GM12865 (cell line): ENCODE data around the gene ETV6.

ENCODE experiments used
- DNase-seq: peaks from one replicate; pipeline ENCODE4 v3.0.0; 2010; ENCODE audit warnings: low read depth
- H3K4me3 ChIP-seq: 2 replicates; pipeline ENCODE4 v1.5.1; 2011; ENCODE audit warnings: mild to moderate bottlenecking, low read depth, low read length, control low read depth
- CTCF ChIP-seq: IDR thresholded peaks from 2 replicates; pipeline ENCODE4 v1.5.1; 2011; ENCODE audit warnings: low read length, control low read depth, low read depth, inconsistent platforms; ENCODE audit not compliant: insufficient read depth; ENCODE audit errors: missing control alignments

ETV6 gene

GRCh38 chr12:11838403-11838802 is 188.9 kb downstream of the ETV6 start:
- no peak for DNase-seq
- no peak overlapping the region for H3K4me3 ChIP-seq
- no peak for TF ChIP-seq CTCF

- no peak for TF ChIP-seq CTCF
- no peak overlapping the region for H3K4me3 ChIP-seq
- no peak for DNase-seq
These were observed 189.7 kb downstream of the ETV6 start for GRCh38 chr12:11839091-11839641.

- TF ChIP-seq CTCF = no peak
- DNase-seq = no peak
- H3K4me3 ChIP-seq = no peak overlapping the region
These were observed 190.9 kb downstream of the ETV6 start for GRCh38 chr12:11840366-11840765.

- DNase-seq = no peak
- TF ChIP-seq CTCF = no peak
- no peak overlapping the region for H3K4me3 ChIP-seq
These were observed 197.0 kb downstream of the ETV6 start for GRCh38 chr12:11846488-11846887.

- TF ChIP-seq CTCF = no peak
- H3K4me3 ChIP-seq = no peak overlapping the region
- no peak for DNase-seq
These were observed 198.1 kb downstream of the ETV6 start for GRCh38 chr12:11847539-11847938.

DNA sequence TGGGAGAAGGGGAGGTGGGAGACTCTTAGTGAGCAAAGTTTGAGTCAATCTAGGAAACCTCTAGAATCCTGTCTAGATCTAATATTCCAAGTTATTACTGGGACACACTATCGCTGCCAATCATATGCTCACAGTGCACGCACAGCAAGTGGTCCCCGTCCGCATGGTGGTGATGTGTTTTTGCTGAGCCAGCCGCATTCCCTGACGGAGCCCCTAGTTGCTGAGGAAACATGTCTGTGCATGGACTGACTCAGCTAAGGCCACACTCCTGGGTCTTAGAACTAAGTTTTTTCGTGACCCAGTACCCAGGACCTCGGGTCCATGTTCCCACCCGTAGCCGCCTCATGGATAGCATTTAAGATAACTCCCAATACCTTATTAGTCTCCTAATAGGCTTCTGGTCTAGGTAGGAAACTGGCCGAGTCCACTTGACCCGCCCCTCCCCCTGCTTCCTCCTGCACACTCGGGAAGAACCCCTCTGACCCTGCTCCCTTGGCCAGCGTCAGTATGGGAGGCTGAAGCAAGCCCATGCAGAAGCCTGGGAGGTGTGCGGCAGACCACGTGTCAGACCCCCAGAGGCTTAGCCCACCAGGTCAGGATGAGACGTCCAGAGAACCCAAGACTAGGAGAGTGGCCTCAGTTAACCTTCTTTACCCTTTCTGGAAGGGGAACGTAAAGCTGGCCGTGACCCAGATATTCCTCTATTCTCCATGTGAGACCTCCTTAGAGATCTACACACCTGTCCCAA is 200.5 kb downstream of the ETV6 start:
- H3K4me3 ChIP-seq = no peak overlapping the region
- TF ChIP-seq CTCF = no peak
- no peak for DNase-seq

DNA sequence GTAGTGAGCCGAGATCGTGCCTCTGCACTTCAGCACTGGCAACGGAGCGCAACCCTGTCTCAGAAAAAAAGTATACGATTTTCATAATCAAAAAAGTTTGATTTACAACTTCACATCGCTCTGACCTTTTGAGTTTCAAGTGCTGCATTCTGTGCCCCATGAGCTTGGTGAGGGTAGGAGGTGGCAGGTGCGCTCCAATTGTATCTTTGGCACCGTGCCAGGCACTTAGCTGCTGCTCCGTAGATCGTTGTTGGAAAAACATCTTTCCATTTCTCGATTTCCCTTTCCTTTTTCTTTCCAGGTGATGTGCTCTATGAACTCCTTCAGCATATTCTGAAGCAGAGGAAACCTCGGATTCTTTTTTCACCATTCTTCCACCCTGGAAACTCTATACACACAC is 203.7 kb downstream of the ETV6 start:
- no peak for TF ChIP-seq CTCF
- no peak overlapping the region for H3K4me3 ChIP-seq
- DNase-seq = no peak
